Measurements from ENCODE around the gene ELP5. TPM values are rescaled to one million over a fixed set of nuclear protein-coding genes. Genes with fewer than 3 reads are reported as not detected.

The ELP5 gene
- total and polyA plus RNA-seq, 10 of the 15 experiments (the other 5 are each of a cell fraction or from before 2014, with no cell fraction given), result 41.1 to 109 (median 77.5) TPM

DNA sequence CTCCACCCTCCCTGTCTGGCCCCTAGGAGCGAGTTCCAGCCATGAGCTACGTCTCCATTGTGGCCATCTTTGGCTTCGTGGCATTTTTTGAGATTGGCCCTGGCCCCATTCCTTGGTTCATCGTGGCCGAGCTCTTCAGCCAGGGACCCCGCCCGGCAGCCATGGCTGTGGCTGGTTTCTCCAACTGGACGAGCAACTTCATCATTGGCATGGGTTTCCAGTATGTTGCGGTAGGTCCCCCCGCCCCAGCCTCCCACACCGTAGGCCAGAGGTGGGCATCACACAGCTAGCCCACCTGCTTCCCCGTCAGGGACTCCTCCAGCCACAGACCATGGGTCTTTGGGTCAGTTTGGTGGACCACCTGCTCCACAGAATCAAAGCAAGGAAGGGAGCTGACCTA, 33.7 kb downstream of the ELP5 start (continued):
- TF ChIP-seq, protein P1, sequence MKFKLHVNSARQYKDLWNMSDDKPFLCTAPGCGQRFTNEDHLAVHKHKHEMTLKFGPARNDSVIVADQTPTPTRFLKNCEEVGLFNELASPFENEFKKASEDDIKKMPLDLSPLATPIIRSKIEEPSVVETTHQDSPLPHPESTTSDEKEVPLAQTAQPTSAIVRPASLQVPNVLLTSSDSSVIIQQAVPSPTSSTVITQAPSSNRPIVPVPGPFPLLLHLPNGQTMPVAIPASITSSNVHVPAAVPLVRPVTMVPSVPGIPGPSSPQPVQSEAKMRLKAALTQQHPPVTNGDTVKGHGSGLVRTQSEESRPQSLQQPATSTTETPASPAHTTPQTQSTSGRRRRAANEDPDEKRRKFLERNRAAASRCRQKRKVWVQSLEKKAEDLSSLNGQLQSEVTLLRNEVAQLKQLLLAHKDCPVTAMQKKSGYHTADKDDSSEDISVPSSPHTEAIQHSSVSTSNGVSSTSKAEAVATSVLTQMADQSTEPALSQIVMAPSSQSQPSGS (IDR thresholded peaks at IDR 0.05; ENCODE audit: low read length), result no peak
- TF ChIP-seq JUND (IDR thresholded peaks at IDR 0.05; ENCODE audit: low read depth, low read length), result no peak
- no peak for TF ChIP-seq IKZF2 (IDR thresholded peaks at IDR 0.05)

DNA sequence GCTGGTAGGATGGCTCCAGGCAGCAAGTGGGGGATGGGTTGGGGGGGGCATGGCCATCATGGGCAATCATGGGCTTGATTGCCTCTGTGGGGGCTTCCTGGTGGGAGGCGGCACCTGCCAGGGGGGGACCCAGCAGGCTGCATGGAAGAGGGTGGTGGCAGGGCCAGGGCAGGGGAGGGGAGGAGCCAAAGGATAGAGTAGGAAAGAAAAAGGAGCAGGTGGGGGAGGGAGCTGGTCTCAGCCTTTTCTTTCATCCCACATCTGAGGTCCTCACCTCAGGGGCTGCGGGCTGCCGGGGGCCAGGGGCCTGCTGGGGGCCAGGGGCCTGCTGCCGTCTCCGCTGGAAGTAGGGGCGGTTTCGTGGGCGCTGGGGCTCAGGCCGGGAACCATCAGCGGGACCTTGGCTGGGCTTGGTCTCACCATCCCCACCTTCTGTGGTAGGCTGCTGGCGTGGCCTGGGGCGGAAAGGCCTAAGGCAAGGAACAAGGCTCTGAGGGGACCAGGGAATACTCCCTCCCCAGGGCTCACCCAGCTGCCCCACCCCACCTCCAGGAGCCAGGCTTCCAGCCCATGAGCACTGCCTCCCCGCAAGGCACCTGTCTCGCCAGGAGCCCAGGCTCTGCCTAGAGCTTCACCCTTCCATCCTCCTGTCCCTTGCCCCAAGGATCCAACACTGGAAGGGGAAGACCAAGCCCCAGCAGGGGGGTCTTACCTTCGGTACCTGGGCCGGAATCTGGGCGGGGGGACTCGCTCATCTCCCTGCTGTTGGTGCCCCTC, 37.4 kb downstream of the ELP5 start:
- H3K27me3 ChIP-seq (replicated peaks in 1 of 2; ENCODE audit: control insufficient read depth in 2 of 2, insufficient read depth in 2 of 2, low read length in 1 of 2), result peaks cover 3 to 6% of the 10 kb centered on the region in 2 experiments
- no peaks in the 10 kb centered on the region; the same call in 1 of the 2 replicates for H4K20me1 ChIP-seq (ENCODE audit: control insufficient read depth, insufficient read depth)
- DNase-seq (ENCODE audit: low read depth, low spot score) (no peak), ATAC-seq (no peak), FAIRE-seq (no peak)
- no peak overlapping the region for H3K4me2 ChIP-seq (ENCODE audit: control insufficient read depth, insufficient read depth)
- H3K9ac ChIP-seq (ENCODE audit: control insufficient read depth, insufficient read depth, low read length), result no peak overlapping the region
- no TSS peak for BruUV-seq (replicated peaks)
- in situ Hi-C loops (cut with MboI), result no loop called here
- H3K79me2 ChIP-seq (ENCODE audit: control insufficient read depth, insufficient read depth, low read length), result no peaks in the 10 kb centered on the region
- SMC1A ChIA-PET (ENCODE audit: uncharacterized antibody, unreplicated experiment), result no interaction called here
- CTCF ChIA-PET, result interaction anchor here (1.1 to 1.5 kb wide), 2 partner anchors 9 to 23 kb away, joined by 3 to 6 read pairs; no protein-coding TSS in a partner anchor
- H3K4me3 ChIP-seq, result no peak overlapping the region
- no peak overlapping the region for H3K27ac ChIP-seq (ENCODE audit: control insufficient read depth, insufficient read depth)
- no peak overlapping the region for H2AFZ ChIP-seq (ENCODE audit: control insufficient read depth, low read depth, low read length)
- no peaks in the 10 kb centered on the region for H3K36me3 ChIP-seq (ENCODE audit: control insufficient read depth in 2 of 2, insufficient read depth in 2 of 2, low read length in 1 of 2)
- no peak for TF ChIP-seq SPI1 (IDR thresholded peaks at IDR 0.05; ENCODE audit: borderline replicate concordance, insufficient read depth, low read depth, low read length)
- TF ChIP-seq KAT2A (conservative IDR thresholded peaks at IDR 0.05; ENCODE audit: control insufficient read depth, low read depth, low read length), result no peak
- TF ChIP-seq, protein P2, sequence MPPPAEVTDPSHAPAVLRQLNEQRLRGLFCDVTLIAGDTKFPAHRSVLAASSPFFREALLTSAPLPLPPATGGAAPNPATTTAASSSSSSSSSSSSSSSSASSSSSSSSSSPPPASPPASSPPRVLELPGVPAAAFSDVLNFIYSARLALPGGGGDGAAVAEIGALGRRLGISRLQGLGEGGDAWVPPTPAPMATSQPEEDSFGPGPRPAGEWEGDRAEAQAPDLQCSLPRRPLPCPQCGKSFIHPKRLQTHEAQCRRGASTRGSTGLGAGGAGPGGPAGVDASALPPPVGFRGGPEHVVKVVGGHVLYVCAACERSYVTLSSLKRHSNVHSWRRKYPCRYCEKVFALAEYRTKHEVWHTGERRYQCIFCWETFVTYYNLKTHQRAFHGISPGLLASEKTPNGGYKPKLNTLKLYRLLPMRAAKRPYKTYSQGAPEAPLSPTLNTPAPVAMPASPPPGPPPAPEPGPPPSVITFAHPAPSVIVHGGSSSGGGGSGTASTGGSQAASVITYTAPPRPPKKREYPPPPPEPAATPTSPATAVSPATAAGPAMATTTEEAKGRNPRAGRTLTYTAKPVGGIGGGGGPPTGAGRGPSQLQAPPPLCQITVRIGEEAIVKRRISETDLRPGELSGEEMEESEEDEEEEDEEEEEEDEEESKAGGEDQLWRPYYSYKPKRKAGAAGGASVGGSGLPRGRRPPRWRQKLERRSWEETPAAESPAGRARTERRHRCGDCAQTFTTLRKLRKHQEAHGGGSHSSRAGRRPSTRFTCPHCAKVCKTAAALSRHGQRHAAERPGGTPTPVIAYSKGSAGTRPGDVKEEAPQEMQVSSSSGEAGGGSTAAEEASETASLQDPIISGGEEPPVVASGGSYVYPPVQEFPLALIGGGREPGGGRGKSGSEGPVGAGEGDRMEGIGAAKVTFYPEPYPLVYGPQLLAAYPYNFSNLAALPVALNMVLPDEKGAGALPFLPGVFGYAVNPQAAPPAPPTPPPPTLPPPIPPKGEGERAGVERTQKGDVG (CRISPR knock-in tag; IDR thresholded peaks at IDR 0.05), result no peak
- TF ChIP-seq, protein P3, sequence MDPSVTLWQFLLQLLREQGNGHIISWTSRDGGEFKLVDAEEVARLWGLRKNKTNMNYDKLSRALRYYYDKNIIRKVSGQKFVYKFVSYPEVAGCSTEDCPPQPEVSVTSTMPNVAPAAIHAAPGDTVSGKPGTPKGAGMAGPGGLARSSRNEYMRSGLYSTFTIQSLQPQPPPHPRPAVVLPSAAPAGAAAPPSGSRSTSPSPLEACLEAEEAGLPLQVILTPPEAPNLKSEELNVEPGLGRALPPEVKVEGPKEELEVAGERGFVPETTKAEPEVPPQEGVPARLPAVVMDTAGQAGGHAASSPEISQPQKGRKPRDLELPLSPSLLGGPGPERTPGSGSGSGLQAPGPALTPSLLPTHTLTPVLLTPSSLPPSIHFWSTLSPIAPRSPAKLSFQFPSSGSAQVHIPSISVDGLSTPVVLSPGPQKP (IDR thresholded peaks at IDR 0.05; ENCODE audit: low read depth, low read length), result no peak
- no peak for TF ChIP-seq IRF4 (IDR thresholded peaks at IDR 0.05; ENCODE audit: low read depth, low read length)
- TF ChIP-seq BACH1 (IDR thresholded peaks at IDR 0.05; ENCODE audit: borderline replicate concordance), result no peak
- no peak for TF ChIP-seq PAX8 (IDR thresholded peaks at IDR 0.05)
- TF ChIP-seq STAT1 (conservative IDR thresholded peaks at IDR 0.05), result no peak
- TF ChIP-seq PAX5 (IDR thresholded peaks at IDR 0.05; ENCODE audit: borderline replicate concordance, low read depth, low read length), result no peak
- TF ChIP-seq, protein P4, sequence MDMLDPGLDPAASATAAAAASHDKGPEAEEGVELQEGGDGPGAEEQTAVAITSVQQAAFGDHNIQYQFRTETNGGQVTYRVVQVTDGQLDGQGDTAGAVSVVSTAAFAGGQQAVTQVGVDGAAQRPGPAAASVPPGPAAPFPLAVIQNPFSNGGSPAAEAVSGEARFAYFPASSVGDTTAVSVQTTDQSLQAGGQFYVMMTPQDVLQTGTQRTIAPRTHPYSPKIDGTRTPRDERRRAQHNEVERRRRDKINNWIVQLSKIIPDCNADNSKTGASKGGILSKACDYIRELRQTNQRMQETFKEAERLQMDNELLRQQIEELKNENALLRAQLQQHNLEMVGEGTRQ (IDR thresholded peaks at IDR 0.05; ENCODE audit: borderline replicate concordance, low read depth, low read length), result no peak
- TF ChIP-seq, protein P5, sequence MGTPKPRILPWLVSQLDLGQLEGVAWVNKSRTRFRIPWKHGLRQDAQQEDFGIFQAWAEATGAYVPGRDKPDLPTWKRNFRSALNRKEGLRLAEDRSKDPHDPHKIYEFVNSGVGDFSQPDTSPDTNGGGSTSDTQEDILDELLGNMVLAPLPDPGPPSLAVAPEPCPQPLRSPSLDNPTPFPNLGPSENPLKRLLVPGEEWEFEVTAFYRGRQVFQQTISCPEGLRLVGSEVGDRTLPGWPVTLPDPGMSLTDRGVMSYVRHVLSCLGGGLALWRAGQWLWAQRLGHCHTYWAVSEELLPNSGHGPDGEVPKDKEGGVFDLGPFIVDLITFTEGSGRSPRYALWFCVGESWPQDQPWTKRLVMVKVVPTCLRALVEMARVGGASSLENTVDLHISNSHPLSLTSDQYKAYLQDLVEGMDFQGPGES (IDR thresholded peaks at IDR 0.05), result no peak
- WGBS (ENCODE audit: insufficient coverage, insufficient replicate concordance, low lambda C conversion rate, missing lambda C conversion rate), result 40% methylated on average over 18 of the region's 18 CpGs
- RAD21 ChIA-PET (ENCODE audit: unreplicated experiment), result interaction anchor here (0.6 kb wide), 1 partner anchor 226 kb away, joined by 3 read pairs; no protein-coding TSS in a partner anchor
- intact Hi-C loops (cut with micrococcal nuclease; ENCODE audit: unreplicated experiment), result no loop called here
- POLR2A ChIA-PET, result interaction anchor here (1.2 kb wide), 1 partner anchor 14 kb away, joined by 9 read pairs; no protein-coding TSS in a partner anchor
- H3K9me3 ChIP-seq (replicated peaks; ENCODE audit: control insufficient read depth, insufficient read depth, low read length), result no peaks in the 10 kb centered on the region
- H3K4me1 ChIP-seq (ENCODE audit: control insufficient read depth, insufficient read depth, low read length), result no peaks in the 10 kb centered on the region
